UCSD-AML1 (cell line): ENCODE data around the gene RUFY1.
"Not testable (repeated sequence)": the region's sequence is repeated elsewhere in the genome, so short reads cannot be mapped to it uniquely, and the experiment has no call there.

ENCODE experiments used
- DNase-seq: peaks from one replicate; lab custom pipeline; 2025; ENCODE audit not compliant: unreplicated experiment; lab: John Stamatoyannopoulos, UW

Gene RUFY1, protein sequence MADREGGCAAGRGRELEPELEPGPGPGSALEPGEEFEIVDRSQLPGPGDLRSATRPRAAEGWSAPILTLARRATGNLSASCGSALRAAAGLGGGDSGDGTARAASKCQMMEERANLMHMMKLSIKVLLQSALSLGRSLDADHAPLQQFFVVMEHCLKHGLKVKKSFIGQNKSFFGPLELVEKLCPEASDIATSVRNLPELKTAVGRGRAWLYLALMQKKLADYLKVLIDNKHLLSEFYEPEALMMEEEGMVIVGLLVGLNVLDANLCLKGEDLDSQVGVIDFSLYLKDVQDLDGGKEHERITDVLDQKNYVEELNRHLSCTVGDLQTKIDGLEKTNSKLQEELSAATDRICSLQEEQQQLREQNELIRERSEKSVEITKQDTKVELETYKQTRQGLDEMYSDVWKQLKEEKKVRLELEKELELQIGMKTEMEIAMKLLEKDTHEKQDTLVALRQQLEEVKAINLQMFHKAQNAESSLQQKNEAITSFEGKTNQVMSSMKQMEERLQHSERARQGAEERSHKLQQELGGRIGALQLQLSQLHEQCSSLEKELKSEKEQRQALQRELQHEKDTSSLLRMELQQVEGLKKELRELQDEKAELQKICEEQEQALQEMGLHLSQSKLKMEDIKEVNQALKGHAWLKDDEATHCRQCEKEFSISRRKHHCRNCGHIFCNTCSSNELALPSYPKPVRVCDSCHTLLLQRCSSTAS

GRCh38 chr5:179550511-179551342 is at the start of gene RUFY1:
RUFY1 (plus strand) TSS chr5:179550554; CDS start chr5:179550570, 16 bp downstream.
- DNase-seq = peak; percentile 86

DNA sequence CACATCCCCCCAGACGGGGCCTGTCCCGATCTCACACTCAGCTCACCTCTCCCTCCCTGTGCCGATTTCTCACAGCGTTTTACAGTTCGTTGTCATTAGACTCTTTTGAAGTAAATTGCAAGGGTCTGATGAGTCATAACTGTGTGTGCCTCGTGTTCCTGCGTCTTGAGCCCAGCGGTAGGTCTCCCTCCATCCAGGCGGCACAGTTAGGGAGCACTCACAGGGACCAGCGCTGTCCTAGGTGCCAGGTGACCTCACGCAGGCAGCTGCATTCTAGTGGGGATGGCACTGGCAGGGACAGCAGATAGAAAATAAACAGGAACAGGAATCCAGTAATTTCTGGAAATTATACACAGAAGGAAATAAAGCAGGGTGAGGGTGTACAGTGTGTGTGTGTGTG is 48.4 kb upstream of the RUFY1 start:
- not testable (repeated sequence) for DNase-seq

DNA sequence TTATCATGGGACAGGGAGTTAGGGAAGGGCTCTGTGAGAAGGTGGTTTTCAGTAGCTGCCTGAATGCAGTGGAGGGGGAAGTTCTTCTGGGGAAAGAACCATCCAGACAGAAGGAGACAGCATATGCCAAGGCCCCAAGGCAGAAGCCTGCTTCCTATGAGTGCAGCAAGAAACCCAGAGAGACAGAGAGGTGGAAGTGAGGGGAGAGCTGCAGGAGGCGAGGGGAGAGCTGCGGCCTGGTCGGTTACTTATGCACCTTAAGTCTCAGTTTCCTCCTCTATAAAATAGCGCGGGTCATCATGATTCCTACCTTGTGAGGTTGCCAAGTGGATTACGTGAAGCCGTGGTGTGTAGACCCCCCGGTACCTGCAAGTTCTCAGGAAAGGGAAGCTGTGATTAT is 47.9 kb upstream of the RUFY1 start:
- DNase-seq = not testable (repeated sequence)

GRCh38 chr5:179504191-179504590 is 46.2 kb upstream of the RUFY1 start:
- DNase-seq = no peak

- DNase-seq = no peak
These were observed 45.6 kb upstream of the RUFY1 start for GRCh38 chr5:179504600-179505396.

DNA sequence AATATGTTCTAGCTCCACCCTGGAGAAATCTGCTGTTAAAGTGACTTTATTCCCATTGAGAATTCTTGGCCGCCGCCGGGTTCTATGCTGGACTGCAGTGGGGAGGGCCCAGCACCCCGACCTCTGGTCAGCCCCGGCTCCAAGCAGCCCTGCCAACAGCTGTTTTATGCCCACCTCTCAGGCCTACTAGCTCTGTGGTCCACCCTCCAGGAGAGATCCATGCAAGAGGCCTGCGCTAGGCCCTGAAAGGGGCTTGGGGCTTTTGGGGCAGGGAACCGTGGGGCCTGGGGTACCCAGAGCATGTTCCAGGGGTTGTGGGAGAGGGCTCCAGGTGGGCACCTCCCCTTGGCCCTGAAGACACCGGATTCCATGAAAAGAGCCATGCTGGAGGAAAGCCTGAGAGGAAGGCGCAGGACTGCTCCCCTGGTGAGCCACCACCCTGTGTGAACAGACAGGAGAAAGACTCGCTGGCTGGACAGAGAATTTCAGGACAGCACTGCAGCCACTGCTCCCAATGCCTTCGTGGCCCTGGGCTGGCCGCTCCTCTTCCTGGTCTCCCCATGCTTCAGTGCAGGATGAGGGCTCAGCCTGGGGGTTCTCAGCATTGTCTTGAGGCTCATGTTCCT is 44.6 kb upstream of the RUFY1 start:
- no peak for DNase-seq

DNA sequence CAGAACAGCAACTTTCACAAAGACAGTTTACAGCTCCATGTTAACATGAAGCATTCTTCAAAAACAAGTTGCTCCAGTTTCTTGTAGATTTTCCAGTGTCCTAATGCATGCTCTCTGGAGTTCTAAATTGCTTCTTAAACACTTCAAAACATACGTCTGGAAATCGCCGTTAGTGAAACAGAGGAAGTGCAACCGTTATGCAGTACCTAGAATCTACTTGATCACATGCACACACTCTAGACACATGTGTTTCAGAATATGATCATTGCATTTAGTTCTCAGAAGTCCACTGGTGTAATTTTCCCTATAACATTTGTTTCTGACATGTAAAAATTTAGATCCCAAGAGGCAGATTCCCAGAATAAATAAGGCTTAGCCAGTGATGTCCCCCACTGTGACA is 41.1 kb upstream of the RUFY1 start:
- DNase-seq = no peak

GRCh38 chr5:179509845-179510244 is 40.5 kb upstream of the RUFY1 start:
- no peak for DNase-seq

GRCh38 chr5:179512452-179513000 is 37.8 kb upstream of the RUFY1 start:
- DNase-seq = no peak

GRCh38 chr5:179515501-179515900 is 34.9 kb upstream of the RUFY1 start:
- DNase-seq = not testable (repeated sequence)

DNA sequence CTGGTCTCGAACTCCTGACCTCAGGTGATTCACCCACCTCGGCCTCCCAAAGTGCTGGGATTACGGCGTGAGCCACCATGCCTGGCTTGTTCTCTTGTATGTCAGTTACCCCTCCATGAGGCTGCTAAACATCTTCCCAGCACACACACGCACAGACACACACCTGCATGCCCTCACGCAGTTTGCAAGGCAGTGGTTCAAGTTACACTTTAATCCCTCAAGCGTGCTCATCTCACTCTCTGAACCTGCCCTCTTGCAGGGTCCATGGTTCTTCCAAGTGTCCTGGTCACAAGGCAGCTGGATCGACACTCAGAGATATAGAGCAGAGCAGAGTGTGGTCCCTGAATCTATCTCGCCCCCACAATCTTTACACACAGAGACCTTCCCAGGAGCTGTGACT is 34.1 kb upstream of the RUFY1 start:
- no peak for DNase-seq

DNA sequence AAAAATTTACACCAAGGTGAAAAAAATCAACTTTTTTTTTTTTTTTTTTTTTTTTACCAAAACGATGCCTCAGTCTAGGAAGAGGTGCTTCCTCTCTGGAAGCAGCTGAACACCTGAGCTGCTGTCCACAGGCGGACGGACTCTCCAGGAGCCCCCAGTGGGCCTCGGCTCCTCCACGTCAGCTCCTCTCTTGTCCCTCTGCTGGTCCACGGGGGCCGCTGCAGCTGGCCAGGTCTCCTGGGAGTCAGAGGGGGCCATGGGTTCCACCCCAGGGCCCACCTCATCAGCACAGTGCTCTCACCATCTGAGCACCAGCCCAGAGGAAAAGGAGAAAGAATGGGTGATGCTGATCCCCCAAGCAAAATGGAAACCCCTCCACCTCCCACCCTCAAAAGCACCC is 32.6 kb upstream of the RUFY1 start:
- not testable (repeated sequence) for DNase-seq

DNA sequence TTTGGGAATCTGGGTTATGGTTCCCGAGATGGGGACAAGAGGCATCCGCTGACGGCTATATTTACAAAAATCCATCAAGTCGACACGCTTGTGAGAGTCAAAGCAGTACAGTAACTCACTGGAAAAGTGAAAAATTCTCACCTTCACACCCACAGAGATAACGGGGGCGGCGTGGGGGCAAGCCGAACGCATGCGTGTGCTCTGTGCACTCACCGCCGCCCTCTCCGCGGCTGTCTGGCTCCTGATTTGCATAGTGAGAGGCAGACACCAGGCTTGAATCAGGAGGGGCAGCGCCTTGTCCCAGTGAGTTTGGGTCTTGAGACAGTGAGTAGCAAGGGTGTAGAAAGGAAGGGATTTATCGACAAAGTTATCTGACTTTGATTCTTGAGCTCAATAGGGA is 32.0 kb upstream of the RUFY1 start:
- not testable (repeated sequence) for DNase-seq

DNA sequence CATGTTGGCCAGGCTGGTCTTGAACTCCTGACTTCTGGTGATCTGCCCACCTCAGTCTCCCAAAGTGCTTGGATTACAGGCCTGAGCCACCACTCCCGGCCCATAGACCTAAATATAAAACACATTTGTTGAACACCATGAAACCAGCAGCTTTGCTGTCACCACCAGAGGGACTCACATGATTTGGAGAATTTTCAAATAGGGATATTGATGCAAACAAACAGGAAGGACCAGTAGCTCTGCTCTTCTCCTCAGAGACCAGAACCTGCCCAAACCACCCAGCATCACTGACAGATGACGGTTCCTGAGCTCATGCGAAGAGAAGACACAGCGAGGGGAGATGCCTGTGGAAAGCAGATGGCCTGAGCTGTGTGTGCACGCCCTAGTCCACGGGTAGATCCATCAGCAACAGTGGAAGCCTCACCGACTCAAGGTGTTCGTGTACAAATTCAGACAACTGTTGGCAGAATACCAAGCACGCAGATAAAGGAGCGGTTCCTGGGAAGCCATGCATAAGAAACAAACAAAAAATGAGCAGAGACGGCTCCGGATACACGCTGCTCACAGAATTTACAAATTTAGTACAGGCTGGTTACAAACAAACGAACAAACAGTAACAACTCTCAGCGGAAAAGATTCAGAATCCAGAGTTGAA is 30.8 kb upstream of the RUFY1 start:
- DNase-seq = not testable (repeated sequence)

- not testable (repeated sequence) for DNase-seq
These were observed 28.2 kb upstream of the RUFY1 start for GRCh38 chr5:179522107-179522506.

GRCh38 chr5:179526978-179527377 is 23.4 kb upstream of the RUFY1 start:
- no peak for DNase-seq

DNA sequence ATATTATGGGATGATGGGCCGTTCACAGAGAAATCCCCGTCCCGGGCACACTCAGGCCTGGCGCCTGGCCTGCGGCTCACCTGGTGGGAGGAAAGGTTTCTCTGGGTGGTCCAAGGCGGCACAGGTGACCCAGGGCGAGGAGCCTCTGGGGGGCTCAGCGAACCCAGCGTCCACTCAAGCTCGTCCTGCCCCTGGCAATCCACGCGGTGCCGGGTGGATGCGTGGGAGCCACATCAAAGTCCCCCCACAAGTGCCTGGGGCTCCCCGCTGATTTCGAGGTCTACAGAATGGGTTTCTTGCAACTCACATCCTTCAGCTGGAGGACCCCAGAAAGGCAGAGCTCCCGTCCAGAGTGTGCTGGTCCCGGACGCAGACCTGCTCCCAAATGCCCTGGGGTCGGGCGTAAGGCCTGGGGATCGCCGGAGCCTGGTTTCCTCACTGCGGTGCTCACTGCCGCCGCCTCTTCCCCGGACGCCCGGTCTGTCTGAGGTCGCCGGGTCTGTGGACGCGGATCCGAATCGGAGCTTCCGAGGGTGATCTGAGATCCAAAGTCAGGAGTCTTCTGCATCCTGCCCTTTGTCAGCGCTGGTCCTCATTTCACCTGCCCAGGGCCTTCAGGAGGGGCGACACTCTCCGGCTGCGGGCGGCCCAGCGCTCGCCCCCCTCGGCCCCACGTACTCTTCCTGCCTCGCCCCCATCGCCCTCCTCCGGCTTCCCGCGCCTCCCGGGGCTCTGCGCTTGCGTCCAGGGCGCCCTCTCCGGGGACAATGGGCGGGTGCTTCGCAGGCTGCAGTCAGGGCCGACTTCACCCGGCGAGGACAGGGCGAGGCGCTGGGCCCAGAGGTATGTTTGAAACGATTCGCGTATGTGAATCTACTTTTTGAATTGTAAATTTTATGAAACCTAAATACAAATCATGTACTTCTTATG is 20.0 kb upstream of the RUFY1 start:
- peak; percentile 88 for DNase-seq

DNA sequence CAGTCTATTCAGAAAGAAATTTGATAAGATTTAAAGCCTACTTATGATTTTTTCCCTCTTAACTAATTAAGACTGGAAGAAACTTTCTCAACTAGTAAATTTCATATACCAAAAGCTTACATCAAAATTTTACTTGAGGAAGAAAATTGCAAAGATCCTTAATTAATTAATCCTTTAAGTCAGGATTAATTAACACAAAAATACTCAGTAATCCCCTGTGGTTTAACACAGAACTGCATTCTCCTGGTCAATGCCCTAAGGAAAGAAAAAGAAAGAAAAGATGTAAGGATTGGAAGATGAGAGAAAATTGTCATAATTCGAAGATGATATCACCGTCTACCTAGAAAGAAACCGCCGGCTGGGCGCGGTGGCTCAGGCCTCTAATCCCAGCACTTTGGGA is 17.3 kb upstream of the RUFY1 start:
- no peak for DNase-seq
